H1 (cell line): Measurements from ENCODE around the gene CHRNG.

ENCODE experiments used
- CHD2 ChIP-seq: IDR thresholded peaks from 2 replicates; pipeline ENCODE4 v1.6.1; 2012; ENCODE audit warnings: low read length, improper control_type of control experiment
- EZH2 ChIP-seq: fragments of 200-600 bp; sonication (generic); IDR thresholded peaks from 2 replicates; pipeline ENCODE4 v1.7.1; 2012; ENCODE audit warnings: low read depth, mild to moderate bottlenecking, moderate library complexity, low read length, inconsistent platforms; ENCODE audit not compliant: severe bottlenecking
- POLR2AphosphoS5 ChIP-seq: IDR thresholded peaks from 2 replicates; pipeline ENCODE4 v1.6.1; 2011; ENCODE audit warnings: low read depth, low read length
- TAF1 ChIP-seq: IDR thresholded peaks from 2 replicates; pipeline ENCODE4 v1.6.1; 2011; ENCODE audit warnings: mild to moderate bottlenecking, low read depth, low read length
- TF ChIP-seq, protein P1 (sequence below), 3 experiments: IDR thresholded peaks; 1 replicate in 2 of 3; 2 replicates in 1 of 3; pipeline versions ENCODE4 v1.5.1 to v1.6.1; 2011; ENCODE audit warnings: low read length in 3 of 3, mild to moderate bottlenecking in 3 of 3, inconsistent platforms in 2 of 3, low read depth in 1 of 3, moderate library complexity in 1 of 3; ENCODE audit not compliant: insufficient read depth in 1 of 3; ENCODE audit errors: control extremely low read depth in 1 of 3

DNA sequence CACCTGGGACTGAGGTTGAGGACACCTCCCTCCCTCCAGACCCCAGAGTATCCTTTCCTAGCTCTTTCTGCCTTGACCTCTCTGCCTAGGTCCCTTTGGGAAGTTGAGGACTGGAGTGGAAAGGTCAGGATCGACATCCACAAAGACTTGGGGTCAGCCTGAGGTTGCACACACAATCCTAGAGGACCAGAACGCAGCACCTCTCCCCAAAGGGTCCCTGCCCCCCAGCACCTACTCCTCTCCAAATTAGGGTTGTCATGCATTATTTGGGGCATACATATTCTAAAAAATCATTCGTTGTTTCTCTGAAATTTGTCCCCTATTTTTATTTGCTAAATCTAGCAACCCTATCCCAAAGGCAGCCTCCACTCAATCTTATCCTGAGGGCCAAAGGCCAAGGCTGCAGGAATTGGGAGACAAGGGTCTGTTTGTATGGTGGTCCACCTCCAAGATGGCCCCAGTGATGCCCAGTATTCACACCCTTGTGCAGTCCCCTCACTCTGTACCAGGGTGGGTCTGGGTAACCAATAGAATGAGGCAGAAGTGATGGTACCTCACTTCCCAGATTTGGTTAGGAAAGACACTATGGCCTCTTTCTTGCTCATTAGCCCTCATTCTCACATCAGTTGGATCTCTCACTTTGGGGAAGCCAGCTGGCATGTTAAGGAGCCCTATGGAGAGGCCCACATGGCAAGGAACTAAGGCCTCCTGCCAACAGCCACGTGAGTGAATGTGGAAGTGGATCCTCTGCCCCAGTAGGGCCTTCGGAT is 3.5 kb upstream of the CHRNG start:
- TF ChIP-seq, protein P1, sequence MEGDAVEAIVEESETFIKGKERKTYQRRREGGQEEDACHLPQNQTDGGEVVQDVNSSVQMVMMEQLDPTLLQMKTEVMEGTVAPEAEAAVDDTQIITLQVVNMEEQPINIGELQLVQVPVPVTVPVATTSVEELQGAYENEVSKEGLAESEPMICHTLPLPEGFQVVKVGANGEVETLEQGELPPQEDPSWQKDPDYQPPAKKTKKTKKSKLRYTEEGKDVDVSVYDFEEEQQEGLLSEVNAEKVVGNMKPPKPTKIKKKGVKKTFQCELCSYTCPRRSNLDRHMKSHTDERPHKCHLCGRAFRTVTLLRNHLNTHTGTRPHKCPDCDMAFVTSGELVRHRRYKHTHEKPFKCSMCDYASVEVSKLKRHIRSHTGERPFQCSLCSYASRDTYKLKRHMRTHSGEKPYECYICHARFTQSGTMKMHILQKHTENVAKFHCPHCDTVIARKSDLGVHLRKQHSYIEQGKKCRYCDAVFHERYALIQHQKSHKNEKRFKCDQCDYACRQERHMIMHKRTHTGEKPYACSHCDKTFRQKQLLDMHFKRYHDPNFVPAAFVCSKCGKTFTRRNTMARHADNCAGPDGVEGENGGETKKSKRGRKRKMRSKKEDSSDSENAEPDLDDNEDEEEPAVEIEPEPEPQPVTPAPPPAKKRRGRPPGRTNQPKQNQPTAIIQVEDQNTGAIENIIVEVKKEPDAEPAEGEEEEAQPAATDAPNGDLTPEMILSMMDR (IDR thresholded peaks at IDR 0.05; ENCODE audit: control extremely low read depth in 1 of 3, insufficient read depth in 1 of 3, low read depth in 1 of 3, low read length in 3 of 3) = no peak
- TF ChIP-seq POLR2AphosphoS5 = no peak
- TF ChIP-seq TAF1 = no peak
- TF ChIP-seq CHD2 = no peak
- TF ChIP-seq EZH2 = no peak
